ENCODE measurements around the gene ORC6.

ORC6 gene

GRCh38 chr16:46731691-46732555, 42.5 kb downstream of the ORC6 start:
- no peak for DNase-seq (ENCODE audit: low spot score)

- no peak for DNase-seq (ENCODE audit: low spot score)
Measured at GRCh38 chr16:46732561-46732960, 43.1 kb downstream of the ORC6 start.

- DNase-seq (ENCODE audit: low spot score): no peak
Measured at GRCh38 chr16:46733319-46733830, 43.9 kb downstream of the ORC6 start.

DNA sequence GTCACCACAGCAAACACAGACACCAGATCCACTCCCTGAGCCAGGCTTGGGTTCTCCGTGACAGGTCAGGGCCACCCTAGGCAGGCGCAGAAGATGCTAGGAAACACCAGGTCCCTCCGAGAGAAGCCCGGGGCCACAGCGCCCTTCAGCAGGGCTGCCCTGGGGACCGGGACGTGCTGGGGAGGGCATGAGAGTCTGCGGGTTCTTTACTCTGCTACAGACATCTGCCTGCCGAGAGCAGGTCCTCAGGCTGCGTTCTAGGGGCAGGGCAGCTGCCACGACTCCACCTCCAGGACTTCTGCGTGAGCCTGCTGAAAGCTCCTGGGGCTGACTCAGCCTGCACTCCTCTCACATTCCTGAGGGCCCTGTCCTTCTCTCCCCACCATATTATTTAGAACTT, 47.2 kb downstream of the ORC6 start:
- DNase-seq (ENCODE audit: low spot score): no peak

DNA sequence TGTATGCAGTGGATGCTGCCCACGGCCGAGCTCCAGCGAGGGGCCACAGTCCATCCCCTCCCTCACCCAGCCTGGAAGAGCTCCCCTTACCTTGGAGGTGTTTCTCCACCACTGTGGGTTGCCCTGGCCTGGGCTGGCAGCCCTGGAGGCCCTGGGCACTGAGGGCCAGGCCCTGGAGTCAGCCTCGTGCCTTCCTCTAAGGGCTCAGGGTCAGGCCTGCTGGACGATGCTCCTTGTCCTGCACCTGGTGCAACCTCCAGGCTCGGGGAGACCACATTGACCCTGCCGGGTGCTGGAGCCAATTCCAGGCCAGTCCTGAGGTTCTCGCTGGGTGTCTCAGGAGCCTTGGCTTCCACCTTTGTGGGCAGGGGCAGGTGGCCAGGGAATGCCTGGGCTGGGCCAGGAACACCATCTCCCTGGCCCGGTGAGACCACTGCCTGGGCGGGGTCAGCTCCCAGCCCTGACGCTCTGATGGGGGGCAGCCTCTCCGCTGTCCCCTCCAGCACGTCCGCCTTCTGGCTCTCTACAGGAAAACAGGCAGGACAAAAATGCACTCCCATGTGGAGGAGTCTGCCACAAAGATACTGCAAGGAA, 48.3 kb downstream of the ORC6 start:
- DNase-seq (ENCODE audit: low spot score): no peak

DNA sequence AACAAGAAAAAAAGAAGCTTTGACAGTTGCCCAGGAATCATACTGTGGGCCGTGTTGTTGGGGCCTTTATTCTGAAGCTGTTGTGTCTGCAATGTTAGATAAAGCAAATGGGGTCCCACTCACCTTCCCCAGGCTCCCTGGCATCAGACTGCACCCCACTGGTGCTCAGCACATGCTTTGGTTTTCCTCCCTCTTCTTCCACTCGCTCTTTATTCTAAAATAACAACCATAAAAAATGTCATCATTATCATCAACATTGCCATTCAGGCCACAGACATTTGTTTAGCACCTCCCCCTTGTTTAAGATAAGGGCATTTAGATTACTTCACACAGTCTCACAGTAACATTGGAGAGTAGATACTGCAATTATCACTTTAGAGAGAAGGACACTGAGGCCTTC, 50.5 kb downstream of the ORC6 start:
- DNase-seq (ENCODE audit: low spot score): no peak

DNA sequence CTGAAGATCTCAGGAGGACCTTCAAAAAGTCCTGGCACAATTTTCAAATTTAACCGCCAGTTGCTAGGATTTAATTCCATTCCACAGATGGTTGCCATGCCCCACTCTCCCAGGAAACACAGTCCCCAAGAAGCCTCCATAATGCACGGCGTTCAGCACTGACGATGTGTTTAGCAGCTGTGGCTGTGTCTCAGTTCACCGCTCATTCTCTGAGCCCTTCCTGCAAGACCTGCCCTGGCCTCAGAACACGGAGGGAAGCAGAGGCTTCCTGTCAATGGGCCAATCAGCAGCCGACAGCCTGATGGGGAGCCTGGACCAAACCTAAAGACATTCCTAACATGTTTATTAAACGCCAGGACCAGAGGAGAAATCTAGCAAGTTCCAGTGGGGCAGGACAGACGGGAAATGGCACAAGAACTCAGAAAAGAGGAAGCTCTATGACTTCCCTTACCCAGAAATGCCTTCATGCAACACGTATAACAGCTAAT, 53.8 kb downstream of the ORC6 start:
- no peak for DNase-seq (ENCODE audit: low spot score)

GRCh38 chr16:46745617-46746016, 56.2 kb downstream of the ORC6 start:
- DNase-seq (ENCODE audit: low spot score): no peak

DNA sequence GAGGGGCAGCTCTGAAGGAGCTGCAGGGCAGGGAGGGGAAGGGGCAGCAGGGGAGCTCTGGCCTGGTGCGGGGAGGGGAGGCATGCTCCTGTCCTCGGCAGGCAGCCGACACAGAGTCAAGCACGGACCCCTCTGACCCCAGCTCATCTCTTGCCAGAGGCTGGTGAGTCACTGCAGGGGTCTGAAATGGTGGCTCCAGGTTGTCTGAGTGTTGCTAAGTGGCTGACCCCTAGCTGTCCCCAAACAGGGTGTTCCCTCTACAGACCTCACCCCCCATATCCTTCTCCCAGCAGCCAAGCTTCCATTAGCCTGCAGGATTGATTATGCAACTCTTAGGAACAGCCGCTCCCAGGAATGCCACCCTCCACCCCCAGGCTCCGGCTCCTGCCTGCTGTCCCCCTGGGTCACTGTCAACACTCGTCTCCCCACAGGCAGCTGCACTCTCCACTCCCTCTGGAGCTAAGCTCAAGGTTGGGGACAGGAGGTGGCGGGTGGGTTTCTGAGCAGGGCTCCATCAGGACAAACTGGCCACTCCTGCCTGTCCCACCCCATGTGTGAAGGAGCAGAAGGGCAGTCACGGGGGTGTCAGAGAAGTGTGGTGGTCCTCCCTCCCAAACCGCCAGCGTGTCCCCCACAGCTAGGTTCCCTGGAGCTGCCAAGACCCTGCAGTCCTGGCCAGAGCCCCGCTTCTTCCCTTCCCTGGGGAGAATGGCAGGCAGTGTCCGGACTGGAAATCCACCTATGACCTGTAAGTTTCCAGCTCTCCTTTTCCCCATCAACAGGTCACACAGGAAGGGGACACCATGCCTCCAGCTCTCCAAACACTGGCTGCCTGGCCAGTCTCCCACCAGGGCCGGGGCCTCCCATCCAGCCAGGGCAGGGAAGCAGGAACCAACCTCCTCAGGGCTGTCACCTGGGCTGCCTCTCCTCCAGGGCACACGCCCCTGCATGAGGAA, 57.6 kb downstream of the ORC6 start:
- no peak for DNase-seq (ENCODE audit: low spot score)
